Peyer's patch (tissue), 4 donors: ENCODE measurements around the gene FKBP1C. TPM values are rescaled to one million over a fixed set of nuclear protein-coding genes. Genes with fewer than 3 reads are reported as not detected.

ENCODE experiments used
- DNase-seq, 3 donors: peaks; one replicate each; pipeline ENCODE4 v3.0.0-alpha.2; 2017 to 2019
- H3K27ac ChIP-seq, 4 donors: fragments of 200-600 bp; sonication (generic); one replicate each; pipeline ENCODE4 v1.5.1; 2016 to 2019
- H3K27me3 ChIP-seq, 2 donors: fragments of 200-600 bp; sonication (generic); one replicate each; pipeline ENCODE4 v1.5.1; 2019
- H3K36me3 ChIP-seq, 3 donors: fragments of 200-600 bp; sonication (generic); one replicate each; pipeline ENCODE4 v1.5.1; 2016 to 2019
- H3K4me1 ChIP-seq, 4 donors: fragments of 200-600 bp; sonication (generic); one replicate each; pipeline ENCODE4 v1.5.1; 2016 to 2019
- H3K4me3 ChIP-seq, 4 donors: fragments of 200-600 bp; sonication (generic); 1 replicate in 3 of 4; 2 replicates in 1 of 4; pipeline ENCODE4 v1.5.1; 2016 to 2019; ENCODE audit warnings: mild to moderate bottlenecking in 1 of 4
- H3K9me3 ChIP-seq, 4 donors: fragments of 200-600 bp; sonication (generic); one replicate each; pipeline ENCODE4 v1.5.1; 2016 to 2019; ENCODE audit warnings: mild to moderate bottlenecking in 1 of 4
- POLR2A ChIP-seq, 2 donors: fragments of 450-650 bp; IDR thresholded peaks; one replicate each; pipeline ENCODE4 v1.5.1; 2017; ENCODE audit warnings: antibody characterized with exemption in 2 of 2, mild to moderate bottlenecking in 2 of 2, moderate library complexity in 2 of 2
- total RNA-seq, 4 donors: library from RNA; depleted of rRNA; stranded (reverse); fragments of >200 nt; gene quantifications; one replicate each; pipeline ENCODE4 v1.1.0, GENCODE V29; 2016
- TF ChIP-seq, protein P1 (sequence below), 6 experiments: fragments of 450-650 bp in 4 of 6; fragments of 200-600 bp in 2 of 6; sonication (generic) in 1 of 6; IDR thresholded peaks; one replicate each; pipeline ENCODE4 v1.5.1; 2017 to 2019; ENCODE audit warnings: antibody characterized with exemption in 6 of 6, mild to moderate bottlenecking in 3 of 6, moderate library complexity in 1 of 6

The FKBP1C gene
- total RNA-seq, 4 donors from 2014 or later, result 1.6 TPM; not detected in 3

DNA sequence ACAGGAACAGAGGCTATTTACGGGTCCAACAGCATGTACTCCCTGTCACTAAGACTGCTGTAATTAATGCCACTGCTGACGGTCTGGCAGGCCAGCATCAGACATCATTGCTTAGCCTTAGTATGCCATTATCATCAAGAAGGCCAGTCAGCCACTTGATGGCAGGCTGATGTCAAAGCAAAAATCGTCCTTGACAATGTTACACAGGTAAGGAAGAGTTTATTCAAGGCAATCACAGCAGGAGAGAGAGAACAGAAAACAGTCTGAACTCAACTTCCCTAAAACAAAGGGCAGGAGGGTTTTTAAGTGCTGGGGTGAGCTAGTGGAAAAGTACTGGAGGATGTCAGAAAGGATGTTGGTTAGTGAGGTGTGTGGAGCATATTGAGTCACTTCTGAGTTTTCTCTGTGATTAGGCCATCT lies 25.1 kb downstream of the FKBP1C start:
- no peaks in the 10 kb centered on the region for H3K27me3 ChIP-seq
- H3K9me3 ChIP-seq, result no peaks in the 10 kb centered on the region
- H3K4me1 ChIP-seq, result no peaks in the 10 kb centered on the region
- no peak for TF ChIP-seq POLR2A (IDR thresholded peaks at IDR 0.05)
- no peak overlapping the region for H3K4me3 ChIP-seq
- no peak overlapping the region for H3K27ac ChIP-seq
- H3K36me3 ChIP-seq, result no peaks in the 10 kb centered on the region
- no peak for DNase-seq

DNA sequence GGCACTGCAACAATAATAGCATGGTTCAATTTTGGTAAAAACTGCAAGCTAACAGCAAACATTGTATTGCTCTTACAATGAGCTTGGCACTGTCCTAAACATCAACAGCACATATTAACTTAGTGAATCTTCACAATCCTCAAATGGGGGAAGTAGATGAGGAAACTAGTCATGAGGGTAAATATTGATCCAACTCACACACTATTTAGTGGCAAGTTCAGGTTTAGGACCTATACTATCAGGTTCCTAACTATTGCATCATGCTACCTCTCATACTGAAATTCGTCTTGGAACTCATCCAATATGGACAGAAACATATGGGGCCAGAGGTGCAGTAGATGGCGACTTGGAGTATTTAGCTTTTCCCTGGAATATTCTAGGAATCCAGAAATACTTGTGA lies 34.2 kb downstream of the FKBP1C start:
- no peak overlapping the region for H3K27ac ChIP-seq
- no peaks in the 10 kb centered on the region for H3K9me3 ChIP-seq
- H3K27me3 ChIP-seq, result no peaks in the 10 kb centered on the region
- H3K4me1 ChIP-seq, result no peaks in the 10 kb centered on the region
- no peak for DNase-seq
- TF ChIP-seq, protein P1, sequence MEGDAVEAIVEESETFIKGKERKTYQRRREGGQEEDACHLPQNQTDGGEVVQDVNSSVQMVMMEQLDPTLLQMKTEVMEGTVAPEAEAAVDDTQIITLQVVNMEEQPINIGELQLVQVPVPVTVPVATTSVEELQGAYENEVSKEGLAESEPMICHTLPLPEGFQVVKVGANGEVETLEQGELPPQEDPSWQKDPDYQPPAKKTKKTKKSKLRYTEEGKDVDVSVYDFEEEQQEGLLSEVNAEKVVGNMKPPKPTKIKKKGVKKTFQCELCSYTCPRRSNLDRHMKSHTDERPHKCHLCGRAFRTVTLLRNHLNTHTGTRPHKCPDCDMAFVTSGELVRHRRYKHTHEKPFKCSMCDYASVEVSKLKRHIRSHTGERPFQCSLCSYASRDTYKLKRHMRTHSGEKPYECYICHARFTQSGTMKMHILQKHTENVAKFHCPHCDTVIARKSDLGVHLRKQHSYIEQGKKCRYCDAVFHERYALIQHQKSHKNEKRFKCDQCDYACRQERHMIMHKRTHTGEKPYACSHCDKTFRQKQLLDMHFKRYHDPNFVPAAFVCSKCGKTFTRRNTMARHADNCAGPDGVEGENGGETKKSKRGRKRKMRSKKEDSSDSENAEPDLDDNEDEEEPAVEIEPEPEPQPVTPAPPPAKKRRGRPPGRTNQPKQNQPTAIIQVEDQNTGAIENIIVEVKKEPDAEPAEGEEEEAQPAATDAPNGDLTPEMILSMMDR (IDR thresholded peaks at IDR 0.05), result no peak
- TF ChIP-seq POLR2A (IDR thresholded peaks at IDR 0.05), result no peak
- no peak overlapping the region for H3K4me3 ChIP-seq
- H3K36me3 ChIP-seq, result no peaks in the 10 kb centered on the region

DNA sequence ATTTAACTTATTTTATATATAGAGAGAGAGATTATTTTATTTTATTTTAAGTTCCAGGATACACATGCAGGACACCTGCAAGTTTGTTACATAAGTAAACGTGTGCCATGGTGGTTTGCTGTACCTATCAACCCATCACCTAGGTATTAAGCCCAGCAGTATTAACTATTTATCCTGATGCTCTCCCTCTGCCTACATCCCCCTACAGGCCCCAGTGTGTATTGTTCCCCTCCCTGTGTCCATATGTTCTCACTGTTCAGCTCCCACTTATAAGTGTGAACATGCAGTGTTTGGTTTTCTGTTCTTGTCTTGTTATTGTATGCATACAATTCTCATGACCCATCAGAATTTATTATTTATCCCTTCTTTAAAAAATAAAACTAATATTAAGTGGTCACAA lies 34.6 kb downstream of the FKBP1C start:
- no peak overlapping the region for H3K4me3 ChIP-seq
- H3K27me3 ChIP-seq, result no peaks in the 10 kb centered on the region
- H3K27ac ChIP-seq, result no peak overlapping the region
- no peaks in the 10 kb centered on the region for H3K9me3 ChIP-seq
- H3K36me3 ChIP-seq, result no peaks in the 10 kb centered on the region
- no peak for DNase-seq
- H3K4me1 ChIP-seq, result no peaks in the 10 kb centered on the region
- no peak for TF ChIP-seq POLR2A (IDR thresholded peaks at IDR 0.05)
- TF ChIP-seq, protein P1 (IDR thresholded peaks at IDR 0.05), result no peak

DNA sequence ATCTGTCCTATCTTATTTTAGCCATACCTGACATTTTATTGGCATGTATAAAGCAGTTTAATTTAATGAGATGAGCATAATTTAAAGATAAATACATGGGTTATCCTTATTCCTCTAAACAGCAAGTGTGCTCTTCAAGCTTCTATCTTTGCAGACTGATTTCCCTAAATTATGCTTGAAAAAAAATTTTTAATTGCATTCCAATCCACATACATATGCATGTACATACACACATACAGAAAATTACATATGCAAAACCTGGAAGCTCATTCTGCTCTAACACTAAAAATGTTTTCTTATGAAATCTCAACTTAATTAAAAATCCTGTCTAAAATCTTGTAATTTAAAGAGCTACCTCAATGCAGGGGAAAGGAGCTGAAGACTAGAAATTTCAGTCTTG lies 35.3 kb downstream of the FKBP1C start:
- H3K9me3 ChIP-seq, result no peaks in the 10 kb centered on the region
- no peaks in the 10 kb centered on the region for H3K4me1 ChIP-seq
- DNase-seq, result no peak
- no peak overlapping the region for H3K27ac ChIP-seq
- H3K4me3 ChIP-seq, result no peak overlapping the region
- TF ChIP-seq, protein P1 (IDR thresholded peaks at IDR 0.05), result no peak
- no peak for TF ChIP-seq POLR2A (IDR thresholded peaks at IDR 0.05)
- no peaks in the 10 kb centered on the region for H3K36me3 ChIP-seq
- no peaks in the 10 kb centered on the region for H3K27me3 ChIP-seq

DNA sequence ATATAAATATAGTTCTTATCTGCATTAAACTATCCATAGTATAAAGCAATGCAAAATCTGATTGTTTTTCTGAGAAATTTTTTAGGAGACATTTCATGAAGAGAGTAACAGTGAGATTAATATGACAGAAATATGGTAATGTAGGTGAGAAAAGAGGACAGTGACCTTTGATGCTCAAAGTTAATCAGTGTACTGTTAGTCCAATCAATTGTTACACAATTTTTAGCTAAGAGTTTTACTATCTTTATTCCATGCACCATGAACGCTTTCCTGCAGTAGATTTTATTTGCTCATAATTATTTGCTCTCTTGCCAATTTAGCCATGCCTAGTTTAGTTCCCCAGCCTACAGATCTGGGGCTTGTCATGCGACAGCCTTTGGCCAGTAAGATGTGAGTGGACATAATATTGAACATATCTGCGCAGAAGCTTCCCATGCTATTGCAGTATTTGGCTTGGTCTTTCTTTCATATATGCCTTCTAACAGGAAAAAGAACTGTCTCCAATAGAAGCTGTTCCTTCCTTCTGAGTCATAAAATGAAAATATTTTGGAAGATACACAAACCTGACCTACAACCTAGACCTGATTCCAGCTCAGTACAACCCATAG lies 38.7 kb downstream of the FKBP1C start:
- H3K27ac ChIP-seq, result no peak overlapping the region
- no peak for DNase-seq

DNA sequence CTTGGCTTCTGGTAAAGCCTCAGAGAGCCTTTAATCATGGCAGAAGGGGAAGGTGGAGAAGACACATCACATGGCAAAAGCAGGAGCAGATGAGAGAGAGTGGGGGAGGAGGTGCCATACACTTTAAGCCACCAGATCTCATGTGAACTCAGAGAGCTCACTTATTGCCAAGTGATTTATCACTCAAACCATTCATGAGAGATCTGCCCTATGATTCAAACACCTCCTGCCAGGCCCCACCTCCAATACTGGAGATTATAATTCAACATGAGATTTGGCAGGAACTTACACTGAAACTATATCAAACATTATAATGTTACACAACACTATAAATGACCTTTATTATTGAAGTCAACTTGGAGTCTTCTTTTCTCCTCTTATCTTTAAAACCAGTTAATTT lies 47.9 kb downstream of the FKBP1C start:
- Histone ChIP-seq H3K9me3 (no peaks in the 10 kb centered on the region), H3K4me1 (no peaks in the 10 kb centered on the region), H3K27me3 (no peaks in the 10 kb centered on the region), H3K36me3 (no peaks in the 10 kb centered on the region), H3K4me3 (no peak overlapping the region), H3K27ac (no peak overlapping the region)
- TF ChIP-seq, protein P1 (IDR thresholded peaks at IDR 0.05), result no peak
- TF ChIP-seq POLR2A (IDR thresholded peaks at IDR 0.05), result no peak
- DNase-seq, result no peak

More for the DNA sequence above, 38.7 kb downstream of the FKBP1C start:
- Histone ChIP-seq H3K4me1 (no peaks in the 10 kb centered on the region), H3K4me3 (no peak overlapping the region), H3K27me3 (no peaks in the 10 kb centered on the region), H3K9me3 (no peaks in the 10 kb centered on the region), H3K36me3 (no peaks in the 10 kb centered on the region)
- TF ChIP-seq, protein P1 (IDR thresholded peaks at IDR 0.05), result no peak
- no peak for TF ChIP-seq POLR2A (IDR thresholded peaks at IDR 0.05)
